Ishikawa (cell line): ENCODE data around the gene HEPACAM.

Experiments used
- CEBPB ChIP-seq: IDR thresholded peaks from 2 replicates; pipeline ENCODE4 v1.6.1; 2012
- CREB1 ChIP-seq: IDR thresholded peaks from 2 replicates; pipeline ENCODE4 v1.6.1; 2012; ENCODE audit warnings: low read depth
- EGR1 ChIP-seq: IDR thresholded peaks from 2 replicates; pipeline ENCODE4 v1.6.1; 2012
- EP300 ChIP-seq: IDR thresholded peaks from 2 replicates; pipeline ENCODE4 v1.6.1; 2012; ENCODE audit warnings: borderline replicate concordance
- FOXM1 ChIP-seq: IDR thresholded peaks from 2 replicates; pipeline ENCODE4 v1.6.1; 2012; ENCODE audit warnings: low read depth, borderline replicate concordance
- NFIC ChIP-seq: IDR thresholded peaks from 2 replicates; pipeline ENCODE4 v1.6.1; 2012
- RAD21 ChIP-seq: IDR thresholded peaks from 2 replicates; pipeline ENCODE4 v1.6.1; 2012; ENCODE audit warnings: low read depth
- TAF1 ChIP-seq: IDR thresholded peaks from 2 replicates; pipeline ENCODE4 v1.6.1; 2012; ENCODE audit warnings: low read depth, mild to moderate bottlenecking
- TCF12 ChIP-seq: IDR thresholded peaks from 2 replicates; pipeline ENCODE4 v1.6.1; 2012; ENCODE audit warnings: low read depth
- TEAD4 ChIP-seq: IDR thresholded peaks from 2 replicates; pipeline ENCODE4 v1.6.1; 2012
- YY1 ChIP-seq: IDR thresholded peaks from 2 replicates; pipeline ENCODE4 v1.6.1; 2012; ENCODE audit warnings: low read depth
- ZBTB7A ChIP-seq: IDR thresholded peaks from 2 replicates; pipeline ENCODE4 v1.6.1; 2012; ENCODE audit warnings: low read depth
- TF ChIP-seq, protein P1 (sequence below): IDR thresholded peaks from 2 replicates; pipeline ENCODE4 v1.6.1; 2012
- TF ChIP-seq, protein P2 (sequence below): IDR thresholded peaks from 2 replicates; pipeline ENCODE4 v1.6.1; 2012; ENCODE audit warnings: low read depth, mild to moderate bottlenecking
- TF ChIP-seq, protein P3 (sequence below): IDR thresholded peaks from 2 replicates; pipeline ENCODE4 v1.6.1; 2012

HEPACAM gene

DNA sequence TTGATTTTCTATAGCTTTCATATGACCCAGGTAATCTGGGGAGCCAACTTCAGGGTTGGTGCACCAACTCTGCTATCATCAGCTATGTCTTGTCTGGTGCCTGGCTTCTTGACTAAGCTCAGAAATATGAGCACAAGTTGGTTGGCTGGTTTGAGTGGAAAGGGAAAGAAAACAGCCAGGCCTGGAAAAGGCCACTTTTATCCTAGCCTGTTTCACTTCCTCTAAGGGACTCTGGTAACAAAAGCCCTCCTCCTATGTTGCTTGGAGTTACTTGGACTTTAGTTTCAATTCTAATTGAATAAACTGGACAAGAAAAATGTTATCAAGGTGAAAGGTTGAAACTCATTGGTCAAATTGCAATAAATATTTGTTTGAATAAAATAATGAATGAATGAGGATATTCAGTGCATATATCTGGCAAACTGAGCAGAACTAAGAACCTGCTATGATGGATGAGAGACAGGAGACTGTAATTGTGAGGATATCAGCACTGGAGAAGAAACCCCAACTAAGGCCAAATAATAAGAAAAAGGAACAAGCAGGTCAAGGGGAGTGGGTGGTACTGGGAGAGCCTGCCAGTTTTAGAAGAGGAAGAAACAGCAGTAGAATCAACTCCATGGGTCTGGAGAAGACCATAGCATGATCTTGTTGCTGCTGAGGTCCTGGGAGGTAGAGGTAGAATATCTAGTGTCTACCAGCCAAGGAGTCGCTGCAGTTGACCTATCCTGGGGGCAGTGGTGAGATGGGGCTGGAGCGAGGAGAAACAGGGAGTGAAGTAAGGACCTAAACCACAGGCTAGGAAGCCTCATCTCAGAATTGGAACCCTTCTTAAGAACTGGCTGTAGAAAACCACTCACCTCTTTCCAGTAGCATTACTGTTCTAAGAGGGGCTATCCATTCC, 46.4 kb downstream of the HEPACAM start:
- no peak for TF ChIP-seq TCF12
- no peak for TF ChIP-seq CEBPB
- TF ChIP-seq, protein P1, sequence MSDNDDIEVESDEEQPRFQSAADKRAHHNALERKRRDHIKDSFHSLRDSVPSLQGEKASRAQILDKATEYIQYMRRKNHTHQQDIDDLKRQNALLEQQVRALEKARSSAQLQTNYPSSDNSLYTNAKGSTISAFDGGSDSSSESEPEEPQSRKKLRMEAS, result no peak
- no peak for TF ChIP-seq EGR1
- TF ChIP-seq YY1, result no peak
- TF ChIP-seq, protein P2, sequence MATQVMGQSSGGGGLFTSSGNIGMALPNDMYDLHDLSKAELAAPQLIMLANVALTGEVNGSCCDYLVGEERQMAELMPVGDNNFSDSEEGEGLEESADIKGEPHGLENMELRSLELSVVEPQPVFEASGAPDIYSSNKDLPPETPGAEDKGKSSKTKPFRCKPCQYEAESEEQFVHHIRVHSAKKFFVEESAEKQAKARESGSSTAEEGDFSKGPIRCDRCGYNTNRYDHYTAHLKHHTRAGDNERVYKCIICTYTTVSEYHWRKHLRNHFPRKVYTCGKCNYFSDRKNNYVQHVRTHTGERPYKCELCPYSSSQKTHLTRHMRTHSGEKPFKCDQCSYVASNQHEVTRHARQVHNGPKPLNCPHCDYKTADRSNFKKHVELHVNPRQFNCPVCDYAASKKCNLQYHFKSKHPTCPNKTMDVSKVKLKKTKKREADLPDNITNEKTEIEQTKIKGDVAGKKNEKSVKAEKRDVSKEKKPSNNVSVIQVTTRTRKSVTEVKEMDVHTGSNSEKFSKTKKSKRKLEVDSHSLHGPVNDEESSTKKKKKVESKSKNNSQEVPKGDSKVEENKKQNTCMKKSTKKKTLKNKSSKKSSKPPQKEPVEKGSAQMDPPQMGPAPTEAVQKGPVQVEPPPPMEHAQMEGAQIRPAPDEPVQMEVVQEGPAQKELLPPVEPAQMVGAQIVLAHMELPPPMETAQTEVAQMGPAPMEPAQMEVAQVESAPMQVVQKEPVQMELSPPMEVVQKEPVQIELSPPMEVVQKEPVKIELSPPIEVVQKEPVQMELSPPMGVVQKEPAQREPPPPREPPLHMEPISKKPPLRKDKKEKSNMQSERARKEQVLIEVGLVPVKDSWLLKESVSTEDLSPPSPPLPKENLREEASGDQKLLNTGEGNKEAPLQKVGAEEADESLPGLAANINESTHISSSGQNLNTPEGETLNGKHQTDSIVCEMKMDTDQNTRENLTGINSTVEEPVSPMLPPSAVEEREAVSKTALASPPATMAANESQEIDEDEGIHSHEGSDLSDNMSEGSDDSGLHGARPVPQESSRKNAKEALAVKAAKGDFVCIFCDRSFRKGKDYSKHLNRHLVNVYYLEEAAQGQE, result no peak
- no peak for TF ChIP-seq FOXM1
- TF ChIP-seq CREB1, result no peak
- no peak for TF ChIP-seq NFIC
- no peak for TF ChIP-seq EP300
- no peak for TF ChIP-seq TAF1
- no peak for TF ChIP-seq TEAD4

DNA sequence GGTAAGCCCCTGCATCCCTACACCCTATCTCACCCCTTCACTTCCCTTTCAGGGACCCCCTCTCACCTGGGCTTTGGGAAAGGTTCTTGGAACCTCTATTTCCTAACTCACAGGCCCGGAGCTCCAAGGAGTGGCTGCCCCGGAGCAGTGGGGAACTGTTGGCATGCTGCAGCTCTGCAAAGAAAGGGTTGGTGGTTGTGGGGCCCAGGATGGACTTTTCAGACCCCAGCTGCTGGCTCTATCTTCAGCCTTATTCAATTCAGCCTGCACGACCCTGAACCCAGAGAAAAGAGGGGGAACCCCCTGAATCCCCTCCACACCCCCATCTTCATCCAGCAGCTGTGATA, 48.2 kb downstream of the HEPACAM start:
- TF ChIP-seq EGR1 (no peak), TEAD4 (no peak)
- TF ChIP-seq, protein P3, sequence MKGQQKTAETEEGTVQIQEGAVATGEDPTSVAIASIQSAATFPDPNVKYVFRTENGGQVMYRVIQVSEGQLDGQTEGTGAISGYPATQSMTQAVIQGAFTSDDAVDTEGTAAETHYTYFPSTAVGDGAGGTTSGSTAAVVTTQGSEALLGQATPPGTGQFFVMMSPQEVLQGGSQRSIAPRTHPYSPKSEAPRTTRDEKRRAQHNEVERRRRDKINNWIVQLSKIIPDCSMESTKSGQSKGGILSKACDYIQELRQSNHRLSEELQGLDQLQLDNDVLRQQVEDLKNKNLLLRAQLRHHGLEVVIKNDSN, result no peak

DNA sequence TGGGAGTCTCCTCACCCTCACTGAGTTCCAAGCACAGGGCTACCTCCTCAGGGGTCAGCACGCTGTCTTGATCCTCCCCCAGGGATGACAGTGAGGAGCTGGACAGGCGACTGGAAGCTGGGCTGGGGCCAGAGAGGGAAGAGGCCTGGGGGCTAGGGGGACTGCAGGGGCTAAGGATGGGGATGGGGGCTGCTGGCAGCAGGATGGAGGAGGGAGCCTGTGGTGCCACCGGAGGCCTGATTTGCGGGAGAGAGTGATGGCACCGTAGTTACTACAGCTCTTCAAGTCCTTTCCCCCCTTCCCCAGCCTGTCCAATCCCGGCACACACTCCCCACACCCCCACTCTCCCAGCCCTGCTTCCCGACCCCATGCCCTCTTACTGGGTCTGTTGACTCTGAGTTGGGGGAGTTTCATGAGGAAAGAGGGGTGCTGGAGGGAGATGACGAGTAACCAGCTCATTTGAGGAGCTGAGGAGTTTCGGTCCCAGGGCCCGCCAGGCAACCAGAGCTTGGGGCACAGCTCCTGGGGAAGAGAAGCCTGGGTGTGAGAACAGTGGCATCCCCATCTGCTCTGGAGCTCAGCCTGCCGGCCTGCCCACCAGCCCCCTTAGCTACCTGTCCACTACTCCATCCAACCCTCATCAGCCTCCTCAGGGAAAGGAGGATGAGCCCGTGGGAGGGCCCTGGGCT, 48.7 kb downstream of the HEPACAM start:
- TF ChIP-seq, protein P3, result no peak
- TF ChIP-seq TEAD4 (no peak), EP300 (no peak), FOXM1 (no peak), ZBTB7A (no peak), TAF1 (no peak), CEBPB (no peak), YY1 (no peak)
- TF ChIP-seq, protein P1, result no peak
- TF ChIP-seq, protein P2, result no peak

DNA sequence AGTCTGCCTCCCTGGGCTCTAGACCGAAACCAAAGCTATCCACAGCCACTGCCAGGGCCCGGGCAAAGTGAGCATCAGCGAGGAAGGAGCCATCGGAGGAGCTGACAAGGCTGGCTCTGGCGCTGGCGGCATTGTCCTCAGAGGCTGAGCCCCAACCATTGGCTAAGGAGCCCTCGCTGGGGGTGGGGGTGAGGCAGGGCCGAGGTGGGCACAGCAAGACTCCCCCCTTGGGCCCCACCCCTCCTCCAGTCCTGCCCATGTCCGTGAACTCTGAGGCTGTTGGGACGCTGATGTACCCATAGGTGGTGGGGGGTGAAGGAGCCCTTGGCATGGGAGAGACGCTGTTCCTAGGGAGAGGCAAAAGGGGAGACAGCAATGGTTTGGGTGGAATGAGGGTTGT, 49.4 kb downstream of the HEPACAM start:
- TF ChIP-seq TCF12, result no peak
- no peak for TF ChIP-seq YY1
- TF ChIP-seq CEBPB, result no peak
- TF ChIP-seq, protein P3, result no peak
- no peak for TF ChIP-seq FOXM1
- TF ChIP-seq TEAD4, result no peak
- no peak for TF ChIP-seq TAF1
- no peak for TF ChIP-seq NFIC
- TF ChIP-seq CREB1, result no peak
- TF ChIP-seq, protein P2, result no peak
- TF ChIP-seq EGR1, result no peak
- no peak for TF ChIP-seq ZBTB7A
- TF ChIP-seq, protein P1, result no peak
- no peak for TF ChIP-seq EP300
- TF ChIP-seq RAD21, result no peak
